Activated T-helper 1 cell treated with Interleukin-2 at 50 U/mL for 16 hours (primary cell): ENCODE results near the gene UNC93B1.

ENCODE experiments used
- DNase-seq: peaks from one replicate; pipeline ENCODE4 v3.0.0-alpha.2; 2020; ENCODE audit warnings: low read depth

Gene UNC93B1

DNA sequence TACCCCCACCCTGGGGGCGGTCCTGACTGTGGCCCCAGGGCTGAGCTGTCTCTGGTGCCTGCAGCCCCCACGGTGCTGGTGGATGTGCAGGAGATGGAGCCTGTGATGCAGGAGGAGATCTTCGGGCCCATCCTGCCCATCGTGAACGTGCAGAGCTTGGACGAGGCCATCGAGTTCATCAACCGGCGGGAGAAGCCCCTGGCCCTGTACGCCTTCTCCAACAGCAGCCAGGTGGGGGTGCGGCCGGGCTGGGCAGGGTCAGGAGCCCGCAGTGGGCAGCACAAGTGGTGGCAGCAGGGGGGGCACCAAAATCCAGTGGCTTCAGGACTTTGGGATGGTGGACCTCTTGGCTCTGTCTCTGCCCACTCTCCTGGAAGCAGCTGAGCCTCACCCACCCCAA, 18.6 kb upstream of the UNC93B1 start:
- DNase-seq = no peak

- DNase-seq = no peak
Measured at GRCh38 chr11:68021167-68021787, 17.4 kb upstream of the UNC93B1 start.

DNA sequence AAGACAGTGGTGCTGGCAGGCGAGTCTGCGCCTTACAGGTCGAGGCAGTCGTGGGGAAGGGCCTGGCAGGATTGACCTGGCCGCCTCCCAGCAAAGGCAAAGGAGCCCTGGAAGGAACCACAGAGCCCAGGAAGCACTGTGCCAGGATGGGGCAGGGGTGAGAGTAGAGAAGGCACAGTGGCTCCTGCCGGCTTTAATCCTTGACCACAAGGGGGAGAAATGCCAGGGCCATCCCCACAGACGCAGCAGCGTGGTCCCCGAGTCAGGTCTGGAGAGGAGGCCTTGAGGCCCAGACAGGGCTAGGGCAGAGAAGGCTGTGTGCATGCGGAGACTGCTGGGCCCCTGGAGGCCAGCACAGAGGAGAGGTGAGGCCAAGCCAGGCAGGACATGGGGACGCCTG, 16.7 kb upstream of the UNC93B1 start:
- DNase-seq = no peak

- DNase-seq = no peak
Measured at GRCh38 chr11:68019486-68019885, 15.6 kb upstream of the UNC93B1 start.

- DNase-seq = no peak
Measured at GRCh38 chr11:68018730-68019190, 14.9 kb upstream of the UNC93B1 start.

DNA sequence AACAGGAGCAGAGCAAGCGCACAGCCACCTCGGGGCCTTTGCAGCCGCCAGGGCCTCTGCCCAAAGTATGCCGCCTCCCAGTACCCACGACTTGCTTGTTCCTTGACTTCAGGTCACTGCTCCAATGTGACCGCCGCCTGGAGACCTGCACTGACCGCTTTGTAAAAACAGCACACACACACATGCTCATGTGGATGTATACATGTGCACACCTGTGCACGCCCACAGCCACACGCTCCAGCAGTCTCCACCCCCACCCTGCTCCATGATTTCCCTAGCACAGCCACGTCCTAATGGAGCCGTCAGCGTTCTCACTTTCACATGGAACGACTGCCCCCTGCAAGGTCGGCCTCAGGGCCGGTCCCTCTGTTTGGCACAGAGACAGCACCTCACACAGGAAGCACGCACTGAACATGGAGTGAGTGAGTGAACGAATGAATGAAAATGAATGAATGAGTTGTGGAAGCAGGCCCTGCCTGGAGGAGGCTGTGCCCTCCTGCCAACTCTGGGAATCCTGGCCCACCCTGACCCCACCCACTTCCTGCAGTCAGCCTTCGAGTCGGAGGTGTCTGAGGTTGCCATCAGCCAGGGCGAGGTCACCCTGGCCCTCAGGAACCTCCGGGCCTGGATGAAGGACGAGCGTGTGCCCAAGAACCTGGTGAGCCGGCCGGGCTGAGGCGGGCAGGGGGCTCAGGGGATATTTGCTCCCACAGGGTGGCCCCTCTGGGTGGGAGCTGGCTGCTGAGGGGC, 14.3 kb upstream of the UNC93B1 start:
- DNase-seq = no peak

DNA sequence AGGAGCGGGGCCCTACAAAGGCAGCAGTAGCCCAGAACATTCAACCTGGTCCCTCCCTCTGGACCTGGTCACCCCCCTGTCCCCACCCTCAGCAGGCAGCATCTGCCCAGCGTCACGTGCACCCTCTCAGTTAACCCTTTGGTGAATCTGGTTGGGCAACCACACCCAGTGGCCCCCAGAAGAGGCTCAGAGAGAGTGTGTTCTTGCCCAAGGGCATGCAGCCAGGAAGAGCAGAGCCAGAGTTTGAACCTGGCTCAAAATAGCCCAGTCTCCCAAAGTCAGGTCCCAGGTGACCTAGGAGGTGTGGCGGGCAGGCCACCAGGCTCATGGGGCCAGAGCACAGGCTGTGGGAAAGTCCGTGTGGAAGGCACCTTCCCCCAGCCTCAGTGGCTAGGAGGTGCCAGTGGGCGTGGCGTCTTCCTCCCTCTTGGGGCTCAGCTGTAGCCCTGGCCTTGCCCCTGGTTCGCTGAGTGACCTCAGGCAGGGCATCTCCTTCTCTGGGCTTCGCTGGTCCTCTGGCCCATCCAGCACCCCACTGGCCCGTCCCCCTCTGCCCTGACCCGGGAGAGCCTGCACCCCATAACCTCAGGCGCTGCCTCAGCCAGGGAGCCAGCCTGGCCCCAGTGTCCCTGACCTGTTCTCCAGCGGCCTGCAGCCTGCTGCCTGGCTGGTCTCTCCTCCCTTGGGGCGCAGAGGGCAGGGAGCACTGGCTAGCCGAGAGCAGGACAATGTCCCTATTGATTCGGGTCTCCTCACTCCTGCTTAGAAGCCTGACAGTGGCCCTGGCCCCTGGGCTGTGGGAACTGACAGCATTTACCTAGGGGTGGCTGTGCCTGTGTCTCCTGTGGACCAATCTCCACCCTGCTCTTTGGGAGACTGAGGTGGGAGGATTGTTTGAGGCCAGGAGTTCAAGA, 13.3 kb upstream of the UNC93B1 start:
- no peak for DNase-seq

- no peak for DNase-seq
Measured at GRCh38 chr11:68016161-68016903, 12.4 kb upstream of the UNC93B1 start.

- DNase-seq = no peak
Measured at GRCh38 chr11:68015467-68015866, 11.6 kb upstream of the UNC93B1 start.

GRCh38 chr11:68014947-68015447, 11.1 kb upstream of the UNC93B1 start:
- no peak for DNase-seq

DNA sequence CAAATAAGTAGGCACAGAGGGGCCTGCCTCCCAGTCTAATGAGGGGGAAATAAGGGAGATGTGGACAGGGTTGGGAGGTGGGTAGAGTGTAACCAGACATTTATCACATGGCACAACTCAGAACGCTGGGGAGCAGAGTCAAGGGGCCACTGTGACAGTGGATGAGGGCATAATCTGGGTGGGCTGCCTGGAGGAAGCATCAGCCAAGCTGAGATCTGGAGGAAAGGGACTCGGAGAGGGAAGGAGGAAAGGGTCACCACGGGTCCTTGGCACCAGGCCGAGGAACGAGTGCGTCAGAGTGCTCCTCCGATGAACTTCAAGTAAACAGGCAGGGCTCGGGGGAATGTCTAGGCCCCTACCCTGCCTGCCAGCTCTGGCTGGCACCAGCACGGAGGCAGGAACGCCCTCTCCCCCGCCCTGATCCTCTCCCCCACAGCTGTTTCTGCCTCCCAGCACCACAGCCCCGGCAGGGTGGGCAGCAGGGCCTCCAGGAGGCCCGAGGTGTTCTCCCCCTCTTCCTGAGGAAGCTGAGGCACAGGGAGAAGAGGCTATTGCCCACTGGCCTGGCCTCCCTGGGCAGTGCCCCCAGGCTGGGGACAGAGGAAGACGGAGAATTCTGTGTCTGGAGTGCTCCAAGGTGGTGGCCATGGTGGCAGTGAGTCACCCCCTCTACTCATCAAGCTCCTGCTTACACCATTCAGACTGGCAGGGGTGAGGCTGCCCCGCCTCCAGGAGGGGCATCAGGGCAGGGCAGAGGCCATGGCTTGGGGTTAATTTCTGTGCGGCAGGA, 10.5 kb upstream of the UNC93B1 start:
- DNase-seq = no peak

DNA sequence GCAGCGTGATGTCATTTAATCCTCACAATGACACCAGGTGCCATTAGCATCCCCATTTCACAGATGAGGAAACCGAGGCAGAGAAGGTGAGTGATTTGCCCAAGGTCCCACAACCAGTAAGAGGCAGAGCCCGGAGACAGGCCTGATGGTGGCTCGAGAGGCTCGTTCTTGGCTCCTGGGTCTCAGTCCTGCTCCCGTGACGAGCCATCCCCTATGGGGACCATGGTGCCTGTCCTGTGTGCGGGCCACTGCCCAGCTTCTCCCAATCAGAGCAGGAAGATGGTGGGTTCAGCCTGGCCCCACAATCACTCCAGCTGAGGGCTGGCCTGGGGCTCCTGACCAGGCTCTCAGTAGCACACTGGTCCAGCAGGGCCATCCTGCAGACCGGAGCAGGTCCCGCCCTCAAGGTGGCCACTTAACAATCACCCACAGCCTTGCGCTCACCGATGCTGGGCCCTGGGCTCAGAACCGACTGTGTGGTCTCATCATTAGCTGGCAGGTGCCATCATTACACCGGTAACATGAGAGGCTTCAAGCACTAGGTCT, 9.8 kb upstream of the UNC93B1 start:
- no peak for DNase-seq

DNA sequence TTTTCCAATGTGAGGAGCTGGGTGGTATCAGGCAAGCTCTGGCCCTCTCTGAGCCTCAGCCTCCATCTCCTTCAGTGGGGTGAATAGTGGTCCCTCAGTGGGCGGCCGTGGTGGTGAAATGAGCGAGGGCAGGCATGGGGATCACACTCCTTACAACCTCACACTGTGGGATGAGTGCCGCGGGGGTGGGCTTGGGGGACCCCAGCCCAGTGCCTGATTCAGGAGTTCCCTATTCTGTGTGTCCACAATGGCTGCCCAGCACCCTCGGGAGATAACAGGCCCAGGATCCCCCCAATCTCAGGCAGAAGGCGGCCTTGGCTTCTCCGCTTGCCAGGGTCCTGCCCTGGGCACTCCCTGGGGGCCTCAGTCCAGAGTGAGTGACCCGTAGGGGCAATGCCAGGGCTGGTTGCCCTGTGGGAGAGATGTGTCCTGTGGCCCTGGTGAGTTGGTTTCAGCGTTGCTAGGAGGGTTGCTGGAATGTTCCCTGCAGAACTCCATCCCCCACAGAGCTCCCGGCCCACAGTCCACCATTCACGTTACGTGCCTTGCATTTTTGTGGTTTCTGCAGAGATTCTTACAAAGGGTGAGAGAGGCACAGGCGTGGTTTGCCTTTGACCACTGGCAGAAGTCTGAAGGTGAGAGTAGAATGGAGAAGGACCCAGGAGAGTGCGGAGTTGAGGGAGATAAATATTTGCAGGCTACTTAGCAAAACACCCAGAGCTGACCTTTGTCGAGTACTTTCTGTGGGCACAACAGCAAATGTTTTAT, 9.1 kb upstream of the UNC93B1 start:
- DNase-seq = no peak

DNA sequence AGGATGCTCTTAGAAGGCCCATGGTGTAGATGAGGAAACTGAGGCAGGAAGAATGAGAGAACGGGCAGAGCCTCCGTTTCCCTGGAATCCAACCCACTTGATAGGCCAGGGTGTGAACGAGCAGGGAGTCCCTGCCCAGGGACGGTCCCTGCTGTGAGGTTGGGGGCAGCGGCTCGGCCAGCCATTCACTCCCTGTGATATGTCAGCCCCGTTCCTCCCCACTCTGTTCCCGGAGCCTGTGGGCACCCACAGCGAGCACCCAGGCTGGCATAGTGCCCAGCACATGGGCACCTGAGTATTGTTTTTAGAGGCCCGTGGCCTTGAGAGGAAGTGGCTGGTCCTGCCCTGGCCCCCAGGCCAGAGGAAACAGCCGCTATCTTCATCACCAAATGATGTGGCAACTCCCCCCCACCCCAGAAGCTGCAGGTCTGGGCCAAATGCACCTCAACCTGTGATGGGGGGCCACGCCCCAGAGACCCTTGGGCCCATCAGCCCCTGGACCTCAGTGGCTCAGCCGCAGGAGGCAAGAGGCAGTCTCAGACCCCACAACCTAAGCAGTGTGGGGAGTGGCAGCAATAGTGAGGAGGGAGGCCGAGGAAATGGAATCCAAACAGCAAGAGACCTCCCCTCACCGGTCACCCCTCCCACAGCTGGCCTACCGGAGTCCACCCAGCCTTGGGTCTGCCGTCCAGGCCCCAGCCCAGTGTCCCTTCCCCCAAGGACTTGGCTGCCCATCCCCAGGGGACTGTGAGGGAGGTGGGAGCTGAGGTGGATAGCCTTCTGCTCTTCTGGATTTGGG, 8.3 kb upstream of the UNC93B1 start:
- no peak for DNase-seq

DNA sequence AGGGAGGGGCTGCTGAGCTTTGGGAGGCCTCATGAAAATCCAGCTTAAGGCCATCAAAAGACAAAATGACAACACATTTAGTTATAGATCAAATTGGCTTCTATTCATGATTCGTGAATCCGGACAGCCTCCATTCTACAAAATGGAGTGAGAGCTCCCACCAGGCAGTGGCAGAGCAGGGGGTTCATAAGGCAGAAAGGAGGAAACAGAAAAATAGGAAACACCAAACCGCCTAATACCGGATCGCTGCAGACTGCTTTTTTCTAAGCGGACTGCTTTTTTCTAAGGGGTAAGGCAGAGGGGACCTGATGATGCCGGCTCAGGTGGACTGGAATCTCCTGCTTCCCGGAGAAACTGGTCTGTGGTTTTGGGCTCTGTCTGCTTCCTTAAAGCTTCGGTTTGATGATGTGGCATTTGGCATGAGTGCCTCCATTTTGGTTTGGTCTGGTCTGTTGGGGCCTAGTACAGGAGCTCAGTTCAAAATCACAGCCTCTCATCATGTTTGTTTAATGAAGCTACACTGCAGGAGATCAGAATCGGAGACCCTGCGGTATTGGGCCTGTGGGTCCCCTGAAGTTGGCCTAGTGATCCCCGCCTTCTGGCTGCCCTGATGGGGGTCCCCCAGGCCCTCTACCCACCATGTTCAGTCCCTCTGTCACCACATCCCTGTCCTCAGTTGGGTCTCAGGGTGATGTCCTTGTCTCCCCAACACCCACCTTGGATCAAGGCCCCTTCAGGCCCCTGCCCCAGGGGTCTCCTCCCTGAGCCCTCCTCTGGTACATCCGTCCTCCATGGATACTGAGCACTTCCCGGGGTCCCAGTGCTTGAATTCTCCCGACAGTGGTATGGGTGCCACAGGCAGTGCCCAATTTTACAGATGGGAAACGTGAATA, 7.4 kb upstream of the UNC93B1 start:
- DNase-seq = no peak

GRCh38 chr11:68010090-68011041, 6.5 kb upstream of the UNC93B1 start, which contains the start of gene ALDH3B1:
Gene ALDH3B1 (plus strand): TSS chr11:68010327. CDS start chr11:68015298, 4,971 bp downstream.
- DNase-seq = no peak
